Left lung (tissue), 10 donors: Measurements from ENCODE around the gene PSMF1. TPM values are rescaled to one million over a fixed set of nuclear protein-coding genes. Genes with fewer than 3 reads are reported as not detected.

Experiments
- ATAC-seq: fragments of 200-7000 bp; cut with Tn5 transposase; one replicate; pipeline ENCODE4 v1.9.1; 2020; ENCODE audit warnings: moderate library complexity
- DNase-seq, 4 donors: peaks; one replicate each; pipeline ENCODE4 v3.0.0-alpha.2; 2013 to 2020
- H3K27ac ChIP-seq, 2 donors: fragments of 200-600 bp; sonication (generic) in 1 of 2; one replicate each; pipeline versions ENCODE4 v1.5.0 to v1.8.0; 2020 to 2021
- H3K27me3 ChIP-seq, 2 donors: fragments of 200-600 bp; sonication (generic) in 1 of 2; one replicate each; pipeline versions ENCODE4 v1.5.0 to v1.8.0; 2020 to 2021
- H3K36me3 ChIP-seq, 2 donors: fragments of 200-600 bp; sonication (generic) in 1 of 2; one replicate each; pipeline versions ENCODE4 v1.5.0 to v1.8.0; 2020 to 2021
- H3K4me1 ChIP-seq, 2 donors: fragments of 200-600 bp; one replicate each; pipeline ENCODE4 v1.8.0; 2021
- H3K4me3 ChIP-seq, 2 donors: fragments of 200-600 bp; sonication (generic) in 1 of 2; one replicate each; pipeline versions ENCODE4 v1.5.0 to v1.8.0; 2020 to 2021; ENCODE audit warnings: mild to moderate bottlenecking in 1 of 2
- H3K9me3 ChIP-seq, 2 donors: fragments of 200-600 bp; sonication (generic) in 1 of 2; one replicate each; pipeline versions ENCODE4 v1.5.0 to v1.8.0; 2020 to 2021
- intact Hi-C, 2 donors: fragments of 100-400 bp; cut with DNase I; formaldehyde crosslinking; loops; one replicate each; pipeline versions ENCODE4 v1.11.2 to v1.14.2; 2022
- polyA plus RNA-seq, 6 donors: library from polyadenylated mRNA; unstranded; fragments of 120-200 nt; gene quantifications; one replicate each; pipeline ENCODE4 v1.2.1, GENCODE V29; 2013; ENCODE audit not compliant: insufficient read length in 6 of 6
- total RNA-seq, 2 donors: library from RNA; stranded (reverse); fragmentation: NEBNext Ultra II Directional; extraction: Animal tissue kit (Norgen Biotek cat#: 25700); gene quantifications; one replicate each; pipeline ENCODE4 v1.2.1, GENCODE V29; 2021
- TF ChIP-seq, protein P1 (sequence below), 2 donors: fragments of 200-600 bp; sonication (generic) in 1 of 2; IDR thresholded peaks; one replicate each; pipeline versions ENCODE4 v1.5.0 to v1.8.0; 2021; ENCODE audit warnings: antibody characterized with exemption in 2 of 2
- donor health status: DM: no; HTN: yes; CAD: no.
- donor health status: DM: no; HTN: no; CAD: no.

The PSMF1 gene
- total and polyA plus RNA-seq, 8 donors, result 121 to 149 (median 130) TPM

DNA sequence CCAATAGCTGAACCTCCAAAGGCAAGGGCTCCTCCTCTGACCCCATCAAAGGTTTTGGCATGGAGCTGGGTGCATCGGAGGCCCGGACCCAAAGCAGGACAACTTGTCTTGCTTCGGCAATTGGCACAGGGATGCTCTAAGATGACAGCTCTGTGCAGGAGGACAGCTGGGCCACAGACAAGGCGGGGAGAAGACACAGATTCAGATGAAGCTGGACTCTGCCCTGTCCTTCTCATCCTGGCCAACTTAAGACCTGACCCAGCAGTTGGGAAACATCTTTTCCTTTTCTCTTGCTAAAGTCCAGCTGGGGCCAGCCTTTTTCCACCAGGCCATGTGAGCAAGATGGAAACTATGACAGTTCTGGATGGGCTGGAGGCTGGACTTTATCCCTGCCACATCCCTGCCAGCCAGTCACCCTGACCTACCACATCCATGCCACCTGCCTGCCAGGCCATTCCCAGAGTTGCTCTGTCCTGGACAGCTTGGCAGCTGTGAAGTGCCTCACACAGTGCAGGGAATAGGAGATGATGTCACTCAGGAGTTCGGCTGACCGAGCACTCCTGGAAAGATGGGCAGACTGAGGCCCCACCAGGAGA is 12.7 kb upstream of the PSMF1 start:
- TF ChIP-seq, protein P1, sequence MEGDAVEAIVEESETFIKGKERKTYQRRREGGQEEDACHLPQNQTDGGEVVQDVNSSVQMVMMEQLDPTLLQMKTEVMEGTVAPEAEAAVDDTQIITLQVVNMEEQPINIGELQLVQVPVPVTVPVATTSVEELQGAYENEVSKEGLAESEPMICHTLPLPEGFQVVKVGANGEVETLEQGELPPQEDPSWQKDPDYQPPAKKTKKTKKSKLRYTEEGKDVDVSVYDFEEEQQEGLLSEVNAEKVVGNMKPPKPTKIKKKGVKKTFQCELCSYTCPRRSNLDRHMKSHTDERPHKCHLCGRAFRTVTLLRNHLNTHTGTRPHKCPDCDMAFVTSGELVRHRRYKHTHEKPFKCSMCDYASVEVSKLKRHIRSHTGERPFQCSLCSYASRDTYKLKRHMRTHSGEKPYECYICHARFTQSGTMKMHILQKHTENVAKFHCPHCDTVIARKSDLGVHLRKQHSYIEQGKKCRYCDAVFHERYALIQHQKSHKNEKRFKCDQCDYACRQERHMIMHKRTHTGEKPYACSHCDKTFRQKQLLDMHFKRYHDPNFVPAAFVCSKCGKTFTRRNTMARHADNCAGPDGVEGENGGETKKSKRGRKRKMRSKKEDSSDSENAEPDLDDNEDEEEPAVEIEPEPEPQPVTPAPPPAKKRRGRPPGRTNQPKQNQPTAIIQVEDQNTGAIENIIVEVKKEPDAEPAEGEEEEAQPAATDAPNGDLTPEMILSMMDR (IDR thresholded peaks at IDR 0.05), result no peak
- no peaks in the 10 kb centered on the region for H3K4me1 ChIP-seq
- H3K27me3 ChIP-seq, result no peaks in the 10 kb centered on the region
- H3K36me3 ChIP-seq, result no peaks in the 10 kb centered on the region
- DNase-seq (no peak), ATAC-seq (no peak)
- intact Hi-C loops, result no loop called here
- peaks cover 0 to 21% of the 10 kb centered on the region in 2 donors for H3K9me3 ChIP-seq
- H3K4me3 ChIP-seq, result no peak overlapping the region
- H3K27ac ChIP-seq, result no peak overlapping the region

DNA sequence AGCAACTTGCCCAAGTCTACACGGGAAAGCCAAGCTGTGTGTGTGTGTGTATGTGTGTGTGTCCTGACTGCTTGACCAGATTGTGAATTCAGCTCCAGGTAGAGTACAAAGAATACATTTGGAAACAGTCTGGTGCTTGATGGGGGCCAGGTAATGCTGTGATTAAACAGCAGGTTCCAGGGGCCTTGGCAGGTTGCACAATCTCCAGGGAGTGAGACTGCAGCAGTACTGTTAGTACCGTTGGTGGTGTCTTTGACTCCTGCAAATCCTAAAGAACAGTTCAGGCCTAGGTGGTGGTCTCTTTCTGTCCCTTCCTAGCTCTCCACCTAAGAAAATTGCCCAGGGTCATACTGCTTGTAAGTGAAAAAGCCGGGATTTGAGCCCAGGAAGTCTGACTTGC is 11.2 kb upstream of the PSMF1 start:
- no peaks in the 10 kb centered on the region for H3K27me3 ChIP-seq
- no peak for ATAC-seq
- no peaks in the 10 kb centered on the region for H3K4me1 ChIP-seq
- DNase-seq, result no peak
- no peak overlapping the region for H3K4me3 ChIP-seq
- TF ChIP-seq, protein P1 (IDR thresholded peaks at IDR 0.05), result no peak
- no peaks in the 10 kb centered on the region for H3K36me3 ChIP-seq
- H3K27ac ChIP-seq, result no peak overlapping the region
- peaks cover 0 to 10% of the 10 kb centered on the region in 2 donors for H3K9me3 ChIP-seq
- intact Hi-C loops, result no loop called here

DNA sequence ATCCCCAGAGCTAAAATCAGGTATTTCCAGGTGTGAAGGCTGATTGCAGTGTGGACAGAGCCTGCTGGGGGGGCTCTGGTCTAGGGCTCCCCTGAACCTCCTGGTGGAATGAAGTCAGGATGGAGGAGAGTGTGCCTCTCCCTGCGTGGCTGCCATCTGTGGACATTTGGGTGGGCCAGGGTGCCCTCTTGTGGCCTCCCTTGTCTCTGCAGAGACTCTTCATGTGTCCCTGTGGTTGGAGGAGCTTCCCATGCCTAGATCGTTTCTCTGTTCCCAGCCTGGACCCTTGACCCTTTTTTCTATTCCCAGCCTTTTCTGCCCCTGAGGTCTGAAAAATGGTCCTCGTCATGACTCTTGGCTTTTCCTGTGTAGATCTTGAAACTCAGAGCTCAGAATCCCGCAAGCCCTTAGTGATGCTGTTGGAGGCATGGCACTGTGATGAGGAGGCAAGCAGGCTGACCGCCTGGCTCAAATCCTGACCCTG is 9.9 kb upstream of the PSMF1 start:
- Histone ChIP-seq H3K4me1 (no peaks in the 10 kb centered on the region), H3K36me3 (no peaks in the 10 kb centered on the region), H3K27me3 (no peaks in the 10 kb centered on the region), H3K9me3 (no peaks in the 10 kb centered on the region), H3K4me3 (no peak overlapping the region), H3K27ac (no peak overlapping the region)
- peak in 3 of 4 donors; percentile 43 to 81 (median 52) for DNase-seq
- peak; percentile 94 for ATAC-seq
- TF ChIP-seq, protein P1 (IDR thresholded peaks at IDR 0.05), result peak; percentile 63 to 75
- intact Hi-C loops, result no loop called here

DNA sequence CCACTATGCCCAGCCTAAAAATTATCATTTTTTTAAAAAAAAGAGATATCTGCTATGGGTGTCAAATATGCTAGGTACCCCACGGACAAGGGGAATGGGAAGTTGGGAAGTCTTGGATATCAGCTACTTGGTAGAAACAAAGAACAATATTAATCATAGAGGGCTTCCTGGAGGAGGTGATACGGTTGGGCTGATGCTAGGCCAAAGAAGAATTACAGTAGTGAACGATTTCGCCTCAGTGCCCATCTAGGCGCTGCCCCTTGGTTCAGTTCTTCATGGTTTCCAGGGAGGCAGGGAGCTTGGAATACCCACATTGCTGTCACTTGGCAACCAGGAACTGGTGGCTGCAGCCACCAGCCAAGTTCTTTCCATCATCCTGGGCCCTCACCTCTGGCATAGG is 5.5 kb upstream of the PSMF1 start:
- H3K9me3 ChIP-seq, result no peaks in the 10 kb centered on the region
- no peaks in the 10 kb centered on the region for H3K36me3 ChIP-seq
- H3K4me1 ChIP-seq, result peaks cover 4 to 5% of the 10 kb centered on the region in 2 donors
- TF ChIP-seq, protein P1 (IDR thresholded peaks at IDR 0.05), result no peak
- ATAC-seq (no peak), DNase-seq (no peak)
- intact Hi-C loops, result no loop called here
- no peak overlapping the region for H3K4me3 ChIP-seq
- H3K27ac ChIP-seq, result no peak overlapping the region
- H3K27me3 ChIP-seq, result no peaks in the 10 kb centered on the region

DNA sequence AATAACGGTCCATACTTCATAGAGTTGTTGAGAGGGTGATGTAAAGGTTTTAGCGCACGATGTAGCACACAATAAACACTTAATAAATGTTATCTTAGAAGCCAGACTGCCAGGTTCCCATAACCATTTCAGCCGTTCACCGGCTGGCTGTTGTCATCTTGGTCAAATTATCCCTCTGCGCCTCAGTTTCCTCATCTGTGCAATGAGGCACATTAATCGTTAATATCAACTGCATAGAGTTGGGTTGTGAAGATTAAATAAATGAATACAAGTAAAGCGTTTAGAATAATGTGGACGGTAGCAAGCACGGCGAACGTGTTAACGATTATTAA is 432 bp upstream of the PSMF1 start:
- intact Hi-C loops, result no loop called here

More for the DNA sequence above, 432 bp upstream of the PSMF1 start:
- DNase-seq, result no peak
- H3K4me3 ChIP-seq, result peak overlapping the region; percentile 92 to 96
- no peaks in the 10 kb centered on the region for H3K27me3 ChIP-seq
- peak overlapping the region; percentile 20 to 84 for H3K27ac ChIP-seq
- H3K9me3 ChIP-seq, result no peaks in the 10 kb centered on the region
- H3K4me1 ChIP-seq, result peaks cover 40 to 49% of the 10 kb centered on the region in 2 donors
- TF ChIP-seq, protein P1 (IDR thresholded peaks at IDR 0.05), result no peak
- H3K36me3 ChIP-seq, result peaks cover 0 to 10% of the 10 kb centered on the region in 2 donors
- ATAC-seq, result no peak
